H4 (cell line): Measurements from ENCODE around the gene ZNF44. TPM values are rescaled to one million over a fixed set of nuclear protein-coding genes. Genes with fewer than 3 reads are reported as not detected.

Experiments used
- DNase-seq: peaks from one replicate; pipeline ENCODE4 v3.0.0-alpha.2; 2015; ENCODE audit warnings: low spot score
- total RNA-seq: library from RNA; depleted of rRNA; stranded (reverse); fragments of >200 nt; shearing (Covaris generic); gene quantifications from 2 replicates; pipeline ENCODE4 v1.2.3, GENCODE V29; 2014; rRNA removed

Gene ZNF44
- total RNA-seq, 1 experiment from 2014 or later = 6.5 TPM

DNA sequence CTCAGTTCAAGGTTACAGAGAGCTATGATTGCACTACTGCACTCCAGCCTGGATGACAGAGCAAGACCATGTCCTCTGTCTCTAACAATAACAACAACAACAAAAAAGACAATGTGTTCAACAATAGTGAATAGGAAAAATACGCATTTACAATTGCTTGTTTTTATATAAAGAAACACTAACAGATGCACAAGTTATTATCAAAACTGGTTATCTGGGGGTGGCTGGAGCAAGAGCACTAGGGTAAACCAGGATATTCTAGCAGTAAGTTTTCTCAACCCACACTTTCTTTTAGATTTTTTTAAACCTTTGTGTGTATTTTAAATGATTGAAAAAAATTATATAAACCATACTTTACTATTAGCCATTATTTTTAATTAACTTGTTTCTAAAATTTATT lies 33.1 kb downstream of the ZNF44 start:
- no peak for DNase-seq

- DNase-seq = no peak
These were observed 33.8 kb downstream of the ZNF44 start for GRCh38 chr19:12260861-12261260.

DNA sequence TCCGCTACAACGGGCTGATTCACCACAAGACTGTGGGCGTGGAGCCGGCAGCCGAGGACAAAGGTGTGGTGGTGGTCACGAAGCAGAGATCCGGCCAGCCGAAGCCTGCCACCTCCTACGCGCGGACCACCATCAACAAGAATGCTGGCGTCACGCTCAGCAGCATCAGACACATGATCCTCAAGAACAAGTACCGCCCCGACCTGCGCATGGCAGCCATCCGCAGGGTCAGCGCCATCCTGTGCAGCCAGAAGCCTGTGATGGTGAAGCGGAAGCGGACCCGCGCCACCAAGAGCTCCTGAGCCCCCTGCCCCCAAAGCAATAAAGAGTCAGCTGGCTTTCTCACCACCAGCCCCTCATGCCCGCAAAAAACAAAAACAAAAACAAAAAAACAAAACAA lies 34.4 kb downstream of the ZNF44 start:
- no peak for DNase-seq

DNA sequence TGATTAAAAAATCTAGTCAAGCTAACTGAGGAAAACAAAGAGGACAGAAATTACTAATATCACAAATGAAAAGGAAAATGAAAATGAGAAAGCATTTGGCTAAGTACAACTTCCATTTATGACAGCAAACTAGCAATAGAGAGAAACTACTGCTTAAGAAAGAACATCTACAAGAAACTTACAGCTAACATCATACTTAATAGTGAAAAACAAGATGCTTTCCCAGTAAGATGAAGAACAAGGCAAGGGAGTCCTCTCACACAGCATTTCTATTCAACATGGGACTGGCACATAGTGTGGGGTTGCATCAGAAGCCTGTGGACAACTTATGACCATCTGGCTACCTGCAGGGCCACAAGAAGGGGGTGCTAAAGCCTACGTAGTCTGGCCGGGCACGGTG lies 39.3 kb downstream of the ZNF44 start:
- DNase-seq = no peak

DNA sequence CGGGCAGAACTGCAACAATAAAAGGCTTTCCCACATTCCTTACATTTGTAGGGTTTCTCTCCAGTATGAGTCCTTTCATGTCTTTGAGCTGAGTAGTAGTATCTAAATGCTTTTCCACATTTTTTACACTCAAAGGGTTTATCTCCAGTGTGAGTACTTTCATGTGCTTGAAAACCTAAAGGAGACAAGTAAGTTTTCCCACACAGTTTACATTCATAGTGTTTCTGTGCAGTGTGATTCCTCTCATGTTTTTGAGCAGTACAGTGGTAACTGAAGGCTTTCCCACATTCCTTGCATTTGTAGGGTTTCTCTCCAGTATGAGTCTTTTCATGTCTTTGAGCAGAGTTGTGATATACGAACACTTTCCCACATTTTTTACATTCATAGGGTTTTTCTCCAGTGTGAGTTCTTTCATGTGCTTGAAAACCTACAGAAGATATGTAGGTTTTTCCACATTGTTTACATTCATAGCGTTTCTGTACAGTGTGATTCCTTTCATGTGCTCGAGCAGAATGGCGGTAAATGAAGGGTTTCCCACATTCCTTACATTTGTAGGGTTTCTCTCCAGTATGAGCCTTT lies 47.0 kb downstream of the ZNF44 start:
- no peak for DNase-seq

DNA sequence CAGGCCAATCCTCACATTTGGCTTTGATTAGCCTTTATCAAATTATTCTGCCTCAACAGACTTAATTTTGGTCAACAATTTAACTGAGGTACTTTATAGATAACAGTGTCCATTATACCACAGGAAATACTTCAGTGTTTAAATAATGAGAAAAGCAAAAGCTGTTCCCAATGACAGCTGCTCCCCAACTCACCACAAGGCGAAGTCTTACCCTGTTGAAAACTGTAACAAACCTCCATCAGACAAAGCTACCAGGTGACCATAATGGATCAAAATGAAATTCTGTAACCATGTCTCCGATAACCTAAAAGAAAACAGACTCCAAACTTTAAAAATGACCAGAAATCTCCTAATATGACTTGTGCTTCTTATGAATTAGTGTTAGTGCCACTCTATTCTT lies 50.3 kb downstream of the ZNF44 start:
- DNase-seq = no peak

GRCh38 chr19:12237143-12237839 lies 57.4 kb downstream of the ZNF44 start:
- no peak for DNase-seq

GRCh38 chr19:12232961-12233360 lies 61.7 kb downstream of the ZNF44 start:
- DNase-seq = no peak

DNA sequence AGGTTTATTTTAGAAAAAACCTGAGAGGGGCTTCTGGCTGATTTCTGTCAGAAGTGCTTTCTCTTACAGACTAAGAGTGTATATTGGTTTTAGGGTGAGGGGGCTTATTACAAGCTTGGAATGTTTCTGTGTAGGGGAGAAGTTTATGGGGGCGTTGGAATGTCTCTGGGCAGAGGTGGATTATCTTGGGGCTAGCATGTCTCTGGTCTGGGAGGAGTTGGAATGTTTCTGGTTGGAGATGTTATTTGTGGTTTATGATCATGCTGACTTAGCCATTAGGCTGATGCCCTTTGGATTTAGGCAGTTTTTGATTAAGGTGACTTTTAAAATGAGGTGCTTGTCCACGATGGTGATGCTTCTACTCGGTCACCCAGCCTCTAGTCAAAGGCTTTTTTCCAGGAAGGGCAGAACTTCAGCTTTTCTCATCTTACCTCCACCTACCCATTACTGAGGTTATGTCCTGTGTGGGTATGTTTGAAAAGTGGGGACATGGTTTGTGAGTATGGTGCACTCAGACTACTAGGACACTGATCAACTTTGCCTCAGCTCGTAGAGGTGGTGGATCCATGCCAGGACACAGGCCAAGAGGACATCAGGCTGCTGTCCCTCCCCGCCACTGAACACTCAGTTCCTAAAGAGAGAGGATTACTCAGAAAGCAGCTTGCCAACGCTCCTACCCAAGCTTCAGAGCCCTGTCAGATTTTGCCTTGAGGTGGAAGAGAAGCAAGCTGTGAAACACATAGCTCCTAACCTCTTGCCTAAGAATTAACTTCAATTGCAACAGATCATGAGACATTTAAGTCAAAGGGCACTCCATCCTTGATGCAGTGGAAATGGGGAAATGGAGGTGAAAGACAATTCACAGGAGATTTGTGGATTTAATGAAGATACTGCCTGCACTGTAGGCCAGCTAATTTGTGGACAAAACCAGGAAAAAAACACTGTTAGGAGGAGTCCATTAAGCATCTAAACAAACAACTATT lies 63.6 kb downstream of the ZNF44 start:
- DNase-seq = no peak

- DNase-seq = no peak
These were observed 64.7 kb downstream of the ZNF44 start for GRCh38 chr19:12229990-12230389.

- no peak for DNase-seq
These were observed 70.0 kb downstream of the ZNF44 start for GRCh38 chr19:12224676-12225075.

DNA sequence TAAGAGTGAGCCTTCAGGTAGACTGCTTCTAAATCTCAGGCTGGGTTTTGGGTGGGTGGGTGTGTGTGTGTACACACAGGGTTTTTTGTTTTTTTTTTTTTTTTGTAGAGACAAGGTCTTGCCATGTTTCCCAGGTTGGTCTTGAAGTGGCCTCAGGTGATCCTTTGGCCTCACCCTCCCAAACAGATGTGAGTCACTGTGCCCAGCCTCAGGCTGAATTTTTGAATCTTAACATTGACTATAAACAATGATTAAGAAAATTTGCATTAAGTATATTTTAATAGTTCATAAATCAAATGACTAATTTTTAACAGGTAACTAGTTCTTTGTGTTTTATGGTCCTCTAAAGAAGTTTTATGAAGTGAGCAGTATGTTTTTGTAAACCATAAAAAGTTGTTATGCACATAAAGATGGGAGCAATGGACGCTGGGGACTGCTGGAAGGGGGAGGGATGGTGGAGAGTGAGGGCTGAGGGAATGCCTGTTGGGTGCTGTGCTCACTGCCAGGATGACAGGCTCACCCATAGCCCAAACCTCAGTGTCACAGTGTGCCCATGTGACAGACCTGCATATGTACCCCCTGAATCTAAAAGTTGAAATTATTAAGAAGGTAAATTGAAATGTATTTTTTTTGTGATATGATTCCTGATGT lies 71.6 kb downstream of the ZNF44 start:
- no peak for DNase-seq

Other genes with a start within 250 kb of the ZNF44 start
- gene ZNF878, start 241.9 kb downstream of the ZNF44 start, total RNA-seq = 0.79 and 1.5 TPM in 2 replicates
- gene ZNF844, start 230.2 kb downstream of the ZNF44 start, total RNA-seq = not detected in 2 replicates
- 6.9 and 21.1 TPM in 2 replicates for gene ZNF20, start 154.5 kb downstream of the ZNF44 start, total RNA-seq
- 3.0 and 6.9 TPM in 2 replicates for gene ZNF625, start 138.1 kb downstream of the ZNF44 start, total RNA-seq
- gene ZNF136, start 131.8 kb downstream of the ZNF44 start, total RNA-seq = 2.2 and 5.1 TPM in 2 replicates
- 0.29 and 3.4 TPM in 2 replicates for gene ZNF563, start 38.8 kb upstream of the ZNF44 start, total RNA-seq
- gene ZNF442, start 70.8 kb upstream of the ZNF44 start, total RNA-seq = 0.72 and 5.2 TPM in 2 replicates
- 1.6 and 1.8 TPM in 2 replicates for gene ZNF799, start 106.4 kb upstream of the ZNF44 start, total RNA-seq
- gene ZNF443, start 146.1 kb upstream of the ZNF44 start, total RNA-seq = 2.1 and 3.1 TPM in 2 replicates
- gene ZNF709, start 189.9 kb upstream of the ZNF44 start, total RNA-seq = 0.81 TPM in 1 of 2 replicates, not detected in the other